GM19238 (cell line): ENCODE data around the gene RNF214.
"Not testable (repeated sequence)": the region's sequence is repeated elsewhere in the genome, so short reads cannot be mapped to it uniquely, and the experiment has no call there.

Experiments used
- DNase-seq: peaks from one replicate; pipeline ENCODE4 v3.0.0; 2011; ENCODE audit warnings: low spot score; ENCODE audit not compliant: insufficient read length

Gene RNF214

GRCh38 chr11:117313091-117313490, 80.6 kb downstream of the RNF214 start:
- no peak for DNase-seq

GRCh38 chr11:117313828-117314768, 81.6 kb downstream of the RNF214 start:
- DNase-seq = no peak

- no peak for DNase-seq
Observed at GRCh38 chr11:117314840-117315239, 82.4 kb downstream of the RNF214 start.

GRCh38 chr11:117315285-117316196, 83.1 kb downstream of the RNF214 start:
- DNase-seq = no peak

- DNase-seq = no peak
Observed at GRCh38 chr11:117316197-117316961, 83.9 kb downstream of the RNF214 start, which contains the start of gene BACE1. Gene BACE1 (minus strand): TSS chr11:117316256. CDS start chr11:117315795, 461 bp downstream.

- no peak for DNase-seq
Observed at GRCh38 chr11:117318738-117319137, 86.3 kb downstream of the RNF214 start.

- DNase-seq = no peak
Observed at GRCh38 chr11:117319214-117319840, 86.9 kb downstream of the RNF214 start.

- not testable (repeated sequence) for DNase-seq
Observed at GRCh38 chr11:117327255-117327566, 94.7 kb downstream of the RNF214 start.

- DNase-seq = peak; percentile 96
Observed at GRCh38 chr11:117327567-117328374, 95.3 kb downstream of the RNF214 start, which contains the start of gene CEP164. Gene CEP164 (plus strand): TSS chr11:117327854. CDS start chr11:117338587, 10,733 bp downstream.

- no peak for DNase-seq
Observed at GRCh38 chr11:117328375-117329010, 96.0 kb downstream of the RNF214 start.

GRCh38 chr11:117332843-117333242, 100.4 kb downstream of the RNF214 start:
- DNase-seq = no peak

GRCh38 chr11:117333917-117334316, 101.4 kb downstream of the RNF214 start:
- DNase-seq = no peak

- DNase-seq = no peak
Observed at GRCh38 chr11:117334896-117335295, 102.4 kb downstream of the RNF214 start.

GRCh38 chr11:117335399-117335798, 102.9 kb downstream of the RNF214 start:
- no peak for DNase-seq
